Stomach (tissue), 9 donors: Measurements from ENCODE around the gene SCN10A. TPM values are rescaled to one million over a fixed set of nuclear protein-coding genes. Genes with fewer than 3 reads are reported as not detected.
A peak's percentile ranks its signal among the peaks of the same experiment; 100 is the strongest.

Experiments
- DNase-seq, 2 donors: peaks; one replicate each; pipeline versions ENCODE4 v3.0.0 to v3.0.0-alpha.2; 2013 to 2019
- H3K27ac ChIP-seq, 5 donors: fragments of 200-600 bp in 4 of 5; sonication (generic) in 4 of 5; one replicate each; pipeline ENCODE4 v1.5.1; 2013 to 2019; ENCODE audit warnings: mild to moderate bottlenecking in 1 of 5, moderate library complexity in 1 of 5
- H3K27me3 ChIP-seq, 3 donors: fragments of 200-600 bp; sonication (generic); one replicate each; pipeline ENCODE4 v1.5.1; 2017 to 2019; ENCODE audit warnings: mixed run types in 1 of 3
- H3K36me3 ChIP-seq, 4 donors: fragments of 200-600 bp; sonication (generic); 1 replicate in 3 of 4; 2 replicates in 1 of 4; pipeline ENCODE4 v1.5.1; 2016 to 2019
- H3K4me1 ChIP-seq, 4 donors: fragments of 200-600 bp; sonication (generic); one replicate each; pipeline ENCODE4 v1.5.1; 2016 to 2019
- H3K4me3 ChIP-seq, 4 donors: fragments of 200-600 bp; sonication (generic) in 3 of 4; one replicate each; pipeline ENCODE4 v1.5.1; 2016 to 2019; ENCODE audit warnings: mild to moderate bottlenecking in 1 of 4
- H3K9me3 ChIP-seq, 4 donors: fragments of 200-600 bp; sonication (generic); one replicate each; pipeline ENCODE4 v1.5.1; 2016 to 2019
- EP300 ChIP-seq: sonication (generic); formaldehyde crosslinking; IDR thresholded peaks from one replicate; pipeline ENCODE4 v1.6.1; 2017; ENCODE audit warnings: antibody characterized with exemption
- POLR2A ChIP-seq, 4 donors: fragments of 450-650 bp; IDR thresholded peaks; one replicate each; pipeline ENCODE4 v1.6.1; 2016; ENCODE audit warnings: antibody characterized with exemption in 4 of 4, control low read depth in 2 of 4, mild to moderate bottlenecking in 1 of 4, moderate library complexity in 1 of 4
- POLR2AphosphoS5 ChIP-seq, 3 donors: sonication (generic); formaldehyde crosslinking; IDR thresholded peaks; one replicate each; pipeline ENCODE4 v1.6.1; 2016; ENCODE audit warnings: antibody characterized with exemption in 3 of 3
- WGBS, 5 donors: extraction: QIAGEN DNeasy Blood & Tissue Kit in 3 of 5; methylation state at CpG; one replicate each; pipeline versions ENCODE4 v1.1.5 to v1.1.7; 2013 to 2018; 5-methylcytosine and 5-hydroxymethylcytosine counted together
- intact Hi-C: fragments of 100-400 bp; cut with DNase I; formaldehyde crosslinking; loops from one replicate; pipeline ENCODE4 v1.15.1; 2023; ENCODE audit warnings: low total_unique reads
- polyA plus RNA-seq, 3 donors: library from polyadenylated mRNA; stranded (reverse); fragments of 200-250 nt; gene quantifications; one replicate each; pipeline ENCODE4 v1.2.3, GENCODE V29; 2013
- total RNA-seq, 5 donors: library from RNA; depleted of rRNA; stranded (reverse); fragments of >200 nt; gene quantifications; one replicate each; pipeline versions ENCODE4 v1.1.0 to v1.2.3, GENCODE V29; 2014 to 2016
- TF ChIP-seq, protein P1 (sequence below), 7 experiments: fragments of 450-650 bp in 4 of 7; fragments of 200-600 bp in 3 of 7; sonication (generic) in 3 of 7; IDR thresholded peaks; one replicate each; pipeline ENCODE4 v1.5.1; 2016 to 2019; ENCODE audit warnings: antibody characterized with exemption in 7 of 7, control low read depth in 2 of 7, mild to moderate bottlenecking in 1 of 7
- donor health status: healthy with polysubstance abuse.
- donor health status: Bipolar disorder and iron deficiency.
- donor health status: healthy.

Gene SCN10A
- total and polyA plus RNA-seq, 8 donors, result not detected

- WGBS, 5 donors, result 12 to 20% (median 18%) methylated on average over 7 of the region's 7 CpGs
- DNase-seq, result peak in 1 of 2 donors; percentile 73
- Histone ChIP-seq H3K9me3 (peaks cover 0 to under 1% (median 0%) of the 10 kb centered on the region in 4 donors), H3K27ac (no peak overlapping the region), H3K4me1 (peaks cover 0 to 7% (median 5%) of the 10 kb centered on the region in 4 donors), H3K4me3 (no peak overlapping the region), H3K27me3 (peaks cover 4 to 85% (median 48%) of the 10 kb centered on the region in 3 donors), H3K36me3 (no peaks in the 10 kb centered on the region)
- intact Hi-C loops, result loop anchor here (5.0 kb wide), 1 partner anchor 129 kb away; no protein-coding TSS in a partner anchor
- TF ChIP-seq, protein P1, sequence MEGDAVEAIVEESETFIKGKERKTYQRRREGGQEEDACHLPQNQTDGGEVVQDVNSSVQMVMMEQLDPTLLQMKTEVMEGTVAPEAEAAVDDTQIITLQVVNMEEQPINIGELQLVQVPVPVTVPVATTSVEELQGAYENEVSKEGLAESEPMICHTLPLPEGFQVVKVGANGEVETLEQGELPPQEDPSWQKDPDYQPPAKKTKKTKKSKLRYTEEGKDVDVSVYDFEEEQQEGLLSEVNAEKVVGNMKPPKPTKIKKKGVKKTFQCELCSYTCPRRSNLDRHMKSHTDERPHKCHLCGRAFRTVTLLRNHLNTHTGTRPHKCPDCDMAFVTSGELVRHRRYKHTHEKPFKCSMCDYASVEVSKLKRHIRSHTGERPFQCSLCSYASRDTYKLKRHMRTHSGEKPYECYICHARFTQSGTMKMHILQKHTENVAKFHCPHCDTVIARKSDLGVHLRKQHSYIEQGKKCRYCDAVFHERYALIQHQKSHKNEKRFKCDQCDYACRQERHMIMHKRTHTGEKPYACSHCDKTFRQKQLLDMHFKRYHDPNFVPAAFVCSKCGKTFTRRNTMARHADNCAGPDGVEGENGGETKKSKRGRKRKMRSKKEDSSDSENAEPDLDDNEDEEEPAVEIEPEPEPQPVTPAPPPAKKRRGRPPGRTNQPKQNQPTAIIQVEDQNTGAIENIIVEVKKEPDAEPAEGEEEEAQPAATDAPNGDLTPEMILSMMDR (IDR thresholded peaks at IDR 0.05), result peak in 1 of 7 experiments; percentile 7
- TF ChIP-seq EP300, result no peak
Measured at GRCh38 chr3:38655708-38656300, 160.2 kb downstream of the SCN10A start.

DNA sequence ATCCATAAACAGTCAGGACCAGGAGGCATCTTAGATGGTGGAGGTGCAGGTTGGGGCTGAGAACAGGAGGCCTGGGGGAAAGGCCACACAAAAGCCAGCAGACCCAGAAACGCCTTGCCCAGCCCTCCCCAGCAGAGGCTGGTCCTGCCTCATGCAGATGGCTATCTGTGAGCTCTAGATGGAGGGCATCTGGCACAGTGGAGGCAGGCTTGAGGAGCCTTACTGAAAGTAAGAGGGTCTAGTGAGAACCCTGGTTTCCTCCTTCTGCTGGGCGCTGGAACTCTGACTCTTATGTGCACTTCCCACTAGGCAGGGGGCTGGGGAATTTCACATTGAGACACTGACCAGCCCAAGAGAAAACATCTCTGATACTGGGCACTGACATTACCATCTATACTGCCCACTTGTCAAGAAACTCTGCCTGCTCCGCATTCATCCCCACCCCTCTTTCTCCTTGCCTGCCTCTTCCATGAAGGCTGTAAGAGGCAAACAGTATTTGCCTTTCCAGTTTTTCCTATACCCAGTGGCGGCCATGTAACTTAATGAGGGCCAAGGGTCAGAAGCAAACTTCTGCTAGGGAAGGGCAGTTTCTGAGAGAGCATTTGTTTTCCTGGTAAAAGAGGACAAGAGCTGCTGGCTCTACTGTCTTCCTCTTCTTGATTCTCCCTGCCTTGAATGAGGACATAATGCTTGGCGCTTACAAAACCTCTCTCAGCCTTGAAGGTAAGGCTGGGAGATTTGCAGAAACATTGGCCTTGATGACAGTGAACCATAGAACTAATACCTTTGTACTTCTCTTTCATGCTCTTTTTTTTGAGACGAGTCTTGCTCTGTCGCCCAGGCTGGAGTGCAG, 162.1 kb downstream of the SCN10A start:
- TF ChIP-seq, protein P1 (IDR thresholded peaks at IDR 0.05), result no peak
- TF ChIP-seq POLR2A (IDR thresholded peaks at IDR 0.05) (no peak), POLR2AphosphoS5 (IDR thresholded peaks at IDR 0.05) (no peak), EP300 (no peak)
- no peaks in the 10 kb centered on the region for H3K9me3 ChIP-seq
- H3K27me3 ChIP-seq, result peaks cover 4 to 86% (median 44%) of the 10 kb centered on the region in 3 donors
- no peak for DNase-seq
- intact Hi-C loops, result no loop called here
- no peaks in the 10 kb centered on the region for H3K36me3 ChIP-seq
- H3K27ac ChIP-seq, result no peak overlapping the region
- 71 to 77% (median 76%) methylated on average over 6 to 7 of the region's 7 CpGs for WGBS, 5 donors
- peaks cover 11 to 23% (median 18%) of the 10 kb centered on the region in 4 donors for H3K4me1 ChIP-seq
- no peak overlapping the region for H3K4me3 ChIP-seq

- WGBS, 5 donors, result 72 to 93% (median 86%) methylated on average over 1 of the region's 1 CpG
- H3K4me1 ChIP-seq, result peaks cover 15 to 28% (median 22%) of the 10 kb centered on the region in 4 donors
- DNase-seq, result no peak
- no peaks in the 10 kb centered on the region for H3K36me3 ChIP-seq
- H3K27ac ChIP-seq, result no peak overlapping the region
- TF ChIP-seq, protein P1 (IDR thresholded peaks at IDR 0.05), result no peak
- TF ChIP-seq POLR2A (IDR thresholded peaks at IDR 0.05) (no peak), EP300 (no peak), POLR2AphosphoS5 (IDR thresholded peaks at IDR 0.05) (no peak)
- H3K9me3 ChIP-seq, result no peaks in the 10 kb centered on the region
- peaks cover 4 to 86% (median 44%) of the 10 kb centered on the region in 3 donors for H3K27me3 ChIP-seq
- intact Hi-C loops, result no loop called here
- H3K4me3 ChIP-seq, result no peak overlapping the region
Measured at GRCh38 chr3:38652934-38653333, 163.1 kb downstream of the SCN10A start.

- no peaks in the 10 kb centered on the region for H3K9me3 ChIP-seq
- WGBS, 5 donors, result 10 to 25% (median 12%) methylated on average over 11 to 19 of the region's 19 CpGs
- no peaks in the 10 kb centered on the region for H3K36me3 ChIP-seq
- no peak overlapping the region for H3K27ac ChIP-seq
- H3K27me3 ChIP-seq, result peaks cover 0 to 86% (median 38%) of the 10 kb centered on the region in 3 donors
- H3K4me1 ChIP-seq, result peaks cover 15 to 28% (median 22%) of the 10 kb centered on the region in 4 donors
- H3K4me3 ChIP-seq, result peak overlapping the region in 1 of 4 donors; percentile 12
- intact Hi-C loops, result no loop called here
- peak; percentile 68 to 92 for DNase-seq
- TF ChIP-seq, protein P1 (IDR thresholded peaks at IDR 0.05), result peak in 5 of 7 experiments; percentile 71 to 95 (median 92)
- TF ChIP-seq EP300, result no peak
Measured at GRCh38 chr3:38651153-38651789, 164.7 kb downstream of the SCN10A start.
